ENCODE data around the gene UCHL5. TPM values are rescaled to one million over a fixed set of nuclear protein-coding genes. Genes with fewer than 3 reads are reported as not detected.
"Not testable (repeated sequence)": the region's sequence is repeated elsewhere in the genome, so short reads cannot be mapped to it uniquely, and the experiment has no call there.

Gene UCHL5
- total and polyA plus RNA-seq, 4 donors = 14.5 to 29.7 (median 21.6) TPM

DNA sequence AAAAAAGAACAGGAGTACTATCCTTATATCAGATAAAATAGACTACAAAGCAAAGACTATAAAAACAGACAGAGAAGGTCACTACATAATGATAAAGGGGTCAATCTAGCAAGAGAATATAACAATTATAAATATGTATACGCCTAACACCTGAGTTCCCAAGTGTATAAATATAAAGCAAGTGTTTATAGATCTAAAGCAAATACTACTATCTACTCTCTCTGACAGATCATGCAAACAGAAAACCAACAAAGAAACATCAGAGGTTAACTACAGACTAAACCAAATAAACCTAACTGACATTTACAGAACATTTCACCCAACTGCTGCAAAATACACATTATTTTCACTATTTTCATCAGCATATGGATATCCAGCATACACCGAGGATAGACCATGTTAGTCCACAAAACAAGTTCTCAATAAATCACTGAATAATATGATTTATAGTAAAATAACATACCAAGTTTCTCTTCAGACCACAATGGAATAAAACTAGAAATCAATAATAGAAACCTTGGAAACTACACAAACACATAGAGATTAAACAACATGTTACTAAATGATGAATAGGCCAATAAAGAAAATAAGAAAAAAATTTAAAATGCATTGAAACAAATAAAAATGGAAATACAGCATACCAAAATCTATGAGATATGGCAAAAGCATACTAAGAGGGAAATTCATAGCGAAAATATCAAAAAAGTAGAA, 22.7 kb downstream of the UCHL5 start (continued):
- TF ChIP-seq, protein P1, sequence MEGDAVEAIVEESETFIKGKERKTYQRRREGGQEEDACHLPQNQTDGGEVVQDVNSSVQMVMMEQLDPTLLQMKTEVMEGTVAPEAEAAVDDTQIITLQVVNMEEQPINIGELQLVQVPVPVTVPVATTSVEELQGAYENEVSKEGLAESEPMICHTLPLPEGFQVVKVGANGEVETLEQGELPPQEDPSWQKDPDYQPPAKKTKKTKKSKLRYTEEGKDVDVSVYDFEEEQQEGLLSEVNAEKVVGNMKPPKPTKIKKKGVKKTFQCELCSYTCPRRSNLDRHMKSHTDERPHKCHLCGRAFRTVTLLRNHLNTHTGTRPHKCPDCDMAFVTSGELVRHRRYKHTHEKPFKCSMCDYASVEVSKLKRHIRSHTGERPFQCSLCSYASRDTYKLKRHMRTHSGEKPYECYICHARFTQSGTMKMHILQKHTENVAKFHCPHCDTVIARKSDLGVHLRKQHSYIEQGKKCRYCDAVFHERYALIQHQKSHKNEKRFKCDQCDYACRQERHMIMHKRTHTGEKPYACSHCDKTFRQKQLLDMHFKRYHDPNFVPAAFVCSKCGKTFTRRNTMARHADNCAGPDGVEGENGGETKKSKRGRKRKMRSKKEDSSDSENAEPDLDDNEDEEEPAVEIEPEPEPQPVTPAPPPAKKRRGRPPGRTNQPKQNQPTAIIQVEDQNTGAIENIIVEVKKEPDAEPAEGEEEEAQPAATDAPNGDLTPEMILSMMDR (IDR thresholded peaks at IDR 0.05; ENCODE audit: low read depth, low read length, missing input control) = no peak
- TF ChIP-seq EGR1 (IDR thresholded peaks at IDR 0.05; ENCODE audit: low read depth in 2 of 2) (no peak), GABPA (IDR thresholded peaks at IDR 0.05 in 1 of 2, conservative IDR thresholded peaks at IDR 0.05 in 1 of 2) (no peak)

DNA sequence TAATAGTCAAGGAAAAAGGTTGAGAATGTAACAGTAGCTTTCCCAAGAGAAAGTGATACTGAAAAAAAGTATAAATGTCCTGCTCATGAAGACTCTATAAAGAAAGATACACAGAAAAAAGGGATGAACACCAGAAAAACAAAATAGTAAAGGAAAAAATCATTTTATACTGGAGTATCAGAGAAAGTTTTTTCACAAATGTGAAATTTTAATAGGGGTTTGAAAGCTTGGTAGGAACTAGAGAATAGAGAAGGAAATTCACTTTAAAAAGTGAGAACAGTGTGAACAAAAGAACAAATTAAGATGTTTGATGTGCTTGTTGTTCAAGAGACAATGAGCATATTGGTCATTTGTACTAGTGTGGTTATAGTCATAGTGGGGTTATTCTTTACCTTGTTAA, 25.6 kb downstream of the UCHL5 start:
- Histone ChIP-seq H3K36me3 (ENCODE audit: control insufficient read depth in 4 of 4, insufficient read depth in 3 of 4, low read depth in 1 of 4, low read length in 3 of 4) (peaks cover 0 to 4% (median 0%) of the 10 kb centered on the region in 4 donors), H3K9ac (ENCODE audit: low read depth in 1 of 2, low read length in 2 of 2) (no peak overlapping the region), H3K4me3 (ENCODE audit: low read depth in 1 of 3, low read length in 3 of 3) (no peak overlapping the region), H3K9me3 (ENCODE audit: control insufficient read depth in 4 of 4, low read length in 3 of 4) (no peaks in the 10 kb centered on the region), H3K27me3 (ENCODE audit: control insufficient read depth in 4 of 4, insufficient read depth in 4 of 4, low read length in 3 of 4) (no peaks in the 10 kb centered on the region), H3K27ac (ENCODE audit: low read depth in 1 of 2, low read length in 2 of 2) (no peak overlapping the region), H3K4me1 (ENCODE audit: control insufficient read depth in 4 of 4, insufficient read depth in 4 of 4, low read length in 3 of 4) (peaks cover 0 to 14% (median 10%) of the 10 kb centered on the region in 4 donors)
- DNase-seq (ENCODE audit: low spot score) = no peak
- no peak for TF ChIP-seq GABPA (IDR thresholded peaks at IDR 0.05 in 1 of 2, conservative IDR thresholded peaks at IDR 0.05 in 1 of 2)
- TF ChIP-seq, protein P2, sequence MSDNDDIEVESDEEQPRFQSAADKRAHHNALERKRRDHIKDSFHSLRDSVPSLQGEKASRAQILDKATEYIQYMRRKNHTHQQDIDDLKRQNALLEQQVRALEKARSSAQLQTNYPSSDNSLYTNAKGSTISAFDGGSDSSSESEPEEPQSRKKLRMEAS (IDR thresholded peaks at IDR 0.05) = no peak
- TF ChIP-seq JUND (IDR thresholded peaks at IDR 0.05) = no peak
- TF ChIP-seq, protein P3, sequence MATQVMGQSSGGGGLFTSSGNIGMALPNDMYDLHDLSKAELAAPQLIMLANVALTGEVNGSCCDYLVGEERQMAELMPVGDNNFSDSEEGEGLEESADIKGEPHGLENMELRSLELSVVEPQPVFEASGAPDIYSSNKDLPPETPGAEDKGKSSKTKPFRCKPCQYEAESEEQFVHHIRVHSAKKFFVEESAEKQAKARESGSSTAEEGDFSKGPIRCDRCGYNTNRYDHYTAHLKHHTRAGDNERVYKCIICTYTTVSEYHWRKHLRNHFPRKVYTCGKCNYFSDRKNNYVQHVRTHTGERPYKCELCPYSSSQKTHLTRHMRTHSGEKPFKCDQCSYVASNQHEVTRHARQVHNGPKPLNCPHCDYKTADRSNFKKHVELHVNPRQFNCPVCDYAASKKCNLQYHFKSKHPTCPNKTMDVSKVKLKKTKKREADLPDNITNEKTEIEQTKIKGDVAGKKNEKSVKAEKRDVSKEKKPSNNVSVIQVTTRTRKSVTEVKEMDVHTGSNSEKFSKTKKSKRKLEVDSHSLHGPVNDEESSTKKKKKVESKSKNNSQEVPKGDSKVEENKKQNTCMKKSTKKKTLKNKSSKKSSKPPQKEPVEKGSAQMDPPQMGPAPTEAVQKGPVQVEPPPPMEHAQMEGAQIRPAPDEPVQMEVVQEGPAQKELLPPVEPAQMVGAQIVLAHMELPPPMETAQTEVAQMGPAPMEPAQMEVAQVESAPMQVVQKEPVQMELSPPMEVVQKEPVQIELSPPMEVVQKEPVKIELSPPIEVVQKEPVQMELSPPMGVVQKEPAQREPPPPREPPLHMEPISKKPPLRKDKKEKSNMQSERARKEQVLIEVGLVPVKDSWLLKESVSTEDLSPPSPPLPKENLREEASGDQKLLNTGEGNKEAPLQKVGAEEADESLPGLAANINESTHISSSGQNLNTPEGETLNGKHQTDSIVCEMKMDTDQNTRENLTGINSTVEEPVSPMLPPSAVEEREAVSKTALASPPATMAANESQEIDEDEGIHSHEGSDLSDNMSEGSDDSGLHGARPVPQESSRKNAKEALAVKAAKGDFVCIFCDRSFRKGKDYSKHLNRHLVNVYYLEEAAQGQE (IDR thresholded peaks at IDR 0.05) = no peak
- no peak for TF ChIP-seq HNF4G (IDR thresholded peaks at IDR 0.05)
- TF ChIP-seq RXRA (IDR thresholded peaks at IDR 0.05) = no peak
- no peak for TF ChIP-seq EGR1 (IDR thresholded peaks at IDR 0.05; ENCODE audit: low read depth in 2 of 2)
- TF ChIP-seq FOXA2 (IDR thresholded peaks at IDR 0.05) = no peak
- no peak for TF ChIP-seq HNF4A (conservative IDR thresholded peaks at IDR 0.05)
- no peak for TF ChIP-seq TAF1 (conservative IDR thresholded peaks at IDR 0.05)
- TF ChIP-seq, protein P4, sequence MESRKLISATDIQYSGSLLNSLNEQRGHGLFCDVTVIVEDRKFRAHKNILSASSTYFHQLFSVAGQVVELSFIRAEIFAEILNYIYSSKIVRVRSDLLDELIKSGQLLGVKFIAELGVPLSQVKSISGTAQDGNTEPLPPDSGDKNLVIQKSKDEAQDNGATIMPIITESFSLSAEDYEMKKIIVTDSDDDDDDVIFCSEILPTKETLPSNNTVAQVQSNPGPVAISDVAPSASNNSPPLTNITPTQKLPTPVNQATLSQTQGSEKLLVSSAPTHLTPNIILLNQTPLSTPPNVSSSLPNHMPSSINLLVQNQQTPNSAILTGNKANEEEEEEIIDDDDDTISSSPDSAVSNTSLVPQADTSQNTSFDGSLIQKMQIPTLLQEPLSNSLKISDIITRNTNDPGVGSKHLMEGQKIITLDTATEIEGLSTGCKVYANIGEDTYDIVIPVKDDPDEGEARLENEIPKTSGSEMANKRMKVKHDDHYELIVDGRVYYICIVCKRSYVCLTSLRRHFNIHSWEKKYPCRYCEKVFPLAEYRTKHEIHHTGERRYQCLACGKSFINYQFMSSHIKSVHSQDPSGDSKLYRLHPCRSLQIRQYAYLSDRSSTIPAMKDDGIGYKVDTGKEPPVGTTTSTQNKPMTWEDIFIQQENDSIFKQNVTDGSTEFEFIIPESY (IDR thresholded peaks at IDR 0.05) = no peak
- TF ChIP-seq RAD21 (IDR thresholded peaks at IDR 0.05) = no peak
- TF ChIP-seq, protein P1 (IDR thresholded peaks at IDR 0.05; ENCODE audit: low read depth, low read length, missing input control) = no peak
- TF ChIP-seq YY1 (IDR thresholded peaks at IDR 0.05) = no peak
- TF ChIP-seq, protein P5, sequence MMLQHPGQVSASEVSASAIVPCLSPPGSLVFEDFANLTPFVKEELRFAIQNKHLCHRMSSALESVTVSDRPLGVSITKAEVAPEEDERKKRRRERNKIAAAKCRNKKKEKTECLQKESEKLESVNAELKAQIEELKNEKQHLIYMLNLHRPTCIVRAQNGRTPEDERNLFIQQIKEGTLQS (IDR thresholded peaks at IDR 0.05) = no peak
- no peak for TF ChIP-seq FOXA1 (IDR thresholded peaks at IDR 0.05)
- TF ChIP-seq SP1 (IDR thresholded peaks at IDR 0.05) = no peak
- TF ChIP-seq NR2F2 (IDR thresholded peaks at IDR 0.05) = no peak

DNA sequence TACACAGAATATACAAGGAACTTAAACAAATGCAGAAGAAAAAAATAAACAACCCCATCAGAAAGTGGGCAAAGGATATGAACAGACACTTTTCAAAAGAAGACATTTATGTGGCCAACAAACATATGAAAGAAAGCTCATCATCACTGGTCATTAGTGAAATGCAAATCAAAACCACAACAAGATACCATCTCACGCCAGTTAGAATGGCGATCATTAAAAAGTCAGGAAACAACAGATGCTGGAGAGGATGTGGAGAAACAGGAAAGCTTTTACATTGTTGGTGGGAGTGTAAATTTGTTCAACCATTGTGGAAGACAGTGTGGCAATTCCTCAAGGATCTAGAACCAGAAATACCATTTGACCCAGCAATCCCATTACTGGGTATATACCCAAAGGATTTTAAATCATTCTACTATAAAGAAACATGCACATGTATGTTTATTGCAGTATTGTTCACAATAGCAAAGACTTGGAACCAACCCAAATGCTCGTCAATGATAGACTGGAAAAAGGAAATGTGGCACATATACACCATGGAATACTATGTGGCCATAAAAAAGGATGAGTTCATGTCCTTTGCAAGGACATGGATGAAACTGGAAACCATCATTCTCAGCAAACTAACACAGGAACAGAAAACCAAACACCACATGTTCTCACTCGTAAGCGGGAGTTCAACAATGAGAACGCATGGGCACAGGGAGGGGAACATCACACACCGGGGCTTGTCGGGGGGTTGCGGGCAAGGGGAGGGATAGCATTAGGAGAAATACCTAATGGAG, 26.3 kb downstream of the UCHL5 start:
- H3K4me3 ChIP-seq (ENCODE audit: low read depth in 1 of 3, low read length in 3 of 3); DNase-seq (ENCODE audit: low spot score); H3K27me3 ChIP-seq (ENCODE audit: control insufficient read depth in 4 of 4, insufficient read depth in 4 of 4, low read length in 3 of 4); H3K36me3 ChIP-seq (ENCODE audit: control insufficient read depth in 4 of 4, insufficient read depth in 3 of 4, low read depth in 1 of 4, low read length in 3 of 4); H3K27ac ChIP-seq (ENCODE audit: low read depth in 1 of 2, low read length in 2 of 2); H3K9me3 ChIP-seq (ENCODE audit: control insufficient read depth in 4 of 4, low read length in 3 of 4); H3K9ac ChIP-seq (ENCODE audit: low read depth in 1 of 2, low read length in 2 of 2): not testable (repeated sequence)
- peaks cover 0 to 14% (median 10%) of the 10 kb centered on the region in 4 donors for H3K4me1 ChIP-seq (ENCODE audit: control insufficient read depth in 4 of 4, insufficient read depth in 4 of 4, low read length in 3 of 4)
- WGBS = 96% methylated on average over 9 of the region's 9 CpGs
